ENCODE results near the gene CAMK1D. TPM values are rescaled to one million over a fixed set of nuclear protein-coding genes. Genes with fewer than 3 reads are reported as not detected.

Gene CAMK1D
- total RNA-seq, 4 donors from 2014 or later = 13.5 to 21.4 (median 15.7) TPM

GRCh38 chr10:12341526-12341925, 7.8 kb upstream of the CAMK1D start:
- in situ Hi-C loops (cut with MboI; ENCODE audit: low pct_ligation_motif_present in 1 of 4, low pct_unique_long_range_greater_than_20kb in 1 of 4, low sequenced_read_pairs in 3 of 4) = no loop called here
- no peak for TF ChIP-seq EP300 (IDR thresholded peaks at IDR 0.05; ENCODE audit: low read depth)
- no peak for TF ChIP-seq POLR2A (IDR thresholded peaks at IDR 0.05)
- TF ChIP-seq POLR2AphosphoS5 (IDR thresholded peaks at IDR 0.05) = no peak
- TF ChIP-seq CTCF (IDR thresholded peaks at IDR 0.05) = no peak
- Histone ChIP-seq H3K27ac (no peak overlapping the region), H3K4me3 (no peak overlapping the region), H3K4me1 (no peaks in the 10 kb centered on the region), H3K36me3 (no peaks in the 10 kb centered on the region), H3K9me3 (no peaks in the 10 kb centered on the region), H3K27me3 (no peaks in the 10 kb centered on the region)
- no peak for DNase-seq
- intact Hi-C loops (cut with DNase I; ENCODE audit: low total_unique reads) = loop anchor here (10.0 kb wide), 1 partner anchor 363 kb away; no protein-coding TSS in a partner anchor
- 54 to 67% methylated on average over 6 of the region's 6 CpGs for WGBS, 2 donors (ENCODE audit: low coverage in 1 of 2)

GRCh38 chr10:12344375-12345110, 4.8 kb upstream of the CAMK1D start:
- Histone ChIP-seq H3K4me1 (peaks cover 8 to 13% (median 11%) of the 10 kb centered on the region in 4 donors), H3K36me3 (no peaks in the 10 kb centered on the region), H3K9me3 (no peaks in the 10 kb centered on the region), H3K27ac (no peak overlapping the region), H3K4me3 (no peak overlapping the region), H3K27me3 (no peaks in the 10 kb centered on the region)
- TF ChIP-seq CTCF (IDR thresholded peaks at IDR 0.05) (peak in 1 of 5 experiments; percentile 13), POLR2AphosphoS5 (IDR thresholded peaks at IDR 0.05) (no peak), EP300 (IDR thresholded peaks at IDR 0.05; ENCODE audit: low read depth) (no peak)
- in situ Hi-C loops (cut with MboI; ENCODE audit: low pct_ligation_motif_present in 1 of 4, low pct_unique_long_range_greater_than_20kb in 1 of 4, low sequenced_read_pairs in 3 of 4) = no loop called here
- intact Hi-C loops (cut with DNase I; ENCODE audit: low total_unique reads) = loop anchor here (10.0 kb wide), 1 partner anchor 360 kb away; no protein-coding TSS in a partner anchor
- 84 to 89% methylated on average over 2 to 3 of the region's 3 CpGs for WGBS, 2 donors (ENCODE audit: low coverage in 1 of 2)
- no peak for DNase-seq

- H3K27me3 ChIP-seq = no peaks in the 10 kb centered on the region
- peaks cover 8 to 24% (median 20%) of the 10 kb centered on the region in 4 donors for H3K4me1 ChIP-seq
- WGBS, 2 donors (ENCODE audit: low coverage in 1 of 2) = 91% methylated on average over 6 to 10 of the region's 10 CpGs
- no peak overlapping the region for H3K4me3 ChIP-seq
- in situ Hi-C loops (cut with MboI; ENCODE audit: low pct_ligation_motif_present in 1 of 4, low pct_unique_long_range_greater_than_20kb in 1 of 4, low sequenced_read_pairs in 3 of 4) (no loop called here), intact Hi-C loops (cut with DNase I; ENCODE audit: low total_unique reads) (loop anchor here (10.0 kb wide), 1 partner anchor 358 kb away; no protein-coding TSS in a partner anchor)
- H3K27ac ChIP-seq = no peak overlapping the region
- H3K36me3 ChIP-seq = no peaks in the 10 kb centered on the region
- TF ChIP-seq EP300 (IDR thresholded peaks at IDR 0.05; ENCODE audit: low read depth) (no peak), POLR2A (IDR thresholded peaks at IDR 0.05) (no peak), CTCF (IDR thresholded peaks at IDR 0.05) (no peak), POLR2AphosphoS5 (IDR thresholded peaks at IDR 0.05) (no peak)
- DNase-seq = no peak
- H3K9me3 ChIP-seq = no peaks in the 10 kb centered on the region
Measured at GRCh38 chr10:12346707-12347106, 2.6 kb upstream of the CAMK1D start.

- peaks cover 8 to 25% (median 20%) of the 10 kb centered on the region in 4 donors for H3K4me1 ChIP-seq
- intact Hi-C loops (cut with DNase I; ENCODE audit: low total_unique reads) = loop anchor here (10.0 kb wide), 1 partner anchor 356 kb away; no protein-coding TSS in a partner anchor
- WGBS, 2 donors (ENCODE audit: low coverage in 1 of 2) = 29% methylated on average over 14 of the region's 24 CpGs; no CpG with 5 or more reads in 1 of the 2 donors
- no peaks in the 10 kb centered on the region for H3K36me3 ChIP-seq
- peak overlapping the region; percentile 90 to 95 (median 90) for H3K27ac ChIP-seq
- H3K9me3 ChIP-seq = no peaks in the 10 kb centered on the region
- DNase-seq = peak; percentile 31
- H3K27me3 ChIP-seq = no peaks in the 10 kb centered on the region
- TF ChIP-seq CTCF (IDR thresholded peaks at IDR 0.05) (no peak), EP300 (IDR thresholded peaks at IDR 0.05; ENCODE audit: low read depth) (no peak)
- peak overlapping the region; percentile 62 to 99 (median 92) for H3K4me3 ChIP-seq
- in situ Hi-C loops (cut with MboI; ENCODE audit: low pct_ligation_motif_present in 1 of 4, low pct_unique_long_range_greater_than_20kb in 1 of 4, low sequenced_read_pairs in 3 of 4) = no loop called here
Measured at GRCh38 chr10:12348294-12348869, 965 bp upstream of the CAMK1D start.
